ENCODE measurements around the gene NBR1.
"Not testable (repeated sequence)": the region's sequence is repeated elsewhere in the genome, so short reads cannot be mapped to it uniquely, and the experiment has no call there.

The NBR1 gene

GRCh38 chr17:43216369-43216761 is 45.4 kb downstream of the NBR1 start:
- no peak for DNase-seq (ENCODE audit: low spot score)

GRCh38 chr17:43216762-43217613 is 46.0 kb downstream of the NBR1 start:
- DNase-seq (ENCODE audit: low spot score), result no peak

- no peak for DNase-seq (ENCODE audit: low spot score)
Measured at GRCh38 chr17:43217614-43218087, 46.6 kb downstream of the NBR1 start.

- DNase-seq (ENCODE audit: low spot score), result no peak
Measured at GRCh38 chr17:43219001-43219400, 48.0 kb downstream of the NBR1 start.

GRCh38 chr17:43219746-43220380 is 48.8 kb downstream of the NBR1 start:
- no peak for DNase-seq (ENCODE audit: low spot score)

- DNase-seq (ENCODE audit: low spot score), result no peak
Measured at GRCh38 chr17:43220511-43221125, 49.6 kb downstream of the NBR1 start.

GRCh38 chr17:43224146-43224705 is 53.2 kb downstream of the NBR1 start:
- DNase-seq (ENCODE audit: low spot score), result no peak

GRCh38 chr17:43226393-43226792 is 55.4 kb downstream of the NBR1 start:
- DNase-seq (ENCODE audit: low spot score), result no peak

GRCh38 chr17:43228020-43228782 is 57.2 kb downstream of the NBR1 start, which contains the start of gene CCDC200:
Gene CCDC200, minus strand, starts transcription at chr17:43228623. Its CDS starts 69 bp downstream, at chr17:43228554.
- DNase-seq (ENCODE audit: low spot score), result not testable (repeated sequence)

GRCh38 chr17:43231205-43232020 is 60.4 kb downstream of the NBR1 start:
- not testable (repeated sequence) for DNase-seq (ENCODE audit: low spot score)

GRCh38 chr17:43232021-43232699 is 61.1 kb downstream of the NBR1 start:
- DNase-seq (ENCODE audit: low spot score), result not testable (repeated sequence)

GRCh38 chr17:43233263-43233662 is 62.2 kb downstream of the NBR1 start:
- DNase-seq (ENCODE audit: low spot score), result not testable (repeated sequence)

GRCh38 chr17:43233877-43234276 is 62.9 kb downstream of the NBR1 start, which contains the start of gene RNU2-1:
Gene RNU2-1, minus strand, starts transcription at chr17:43233977.
- not testable (repeated sequence) for DNase-seq (ENCODE audit: low spot score)

GRCh38 chr17:43239597-43239996 is 68.6 kb downstream of the NBR1 start:
- DNase-seq (ENCODE audit: low spot score), result not testable (repeated sequence)

GRCh38 chr17:43240596-43241352 is 69.8 kb downstream of the NBR1 start:
- DNase-seq (ENCODE audit: low spot score), result not testable (repeated sequence)

- DNase-seq (ENCODE audit: low spot score), result not testable (repeated sequence)
Measured at GRCh38 chr17:43246456-43246855, 75.4 kb downstream of the NBR1 start.

Measured in COLO829 (cell line).